GM11168 (cell line): Measurements from ENCODE around the gene EDAR.

Experiments used
- in situ Hi-C: fragments of 300-500 bp; cut with MboI; formaldehyde crosslinking; loops from one replicate; pipeline ENCODE4 v1.12.0; 2022; ENCODE audit warnings: low sequenced_read_pairs; ENCODE audit not compliant: unreplicated experiment

EDAR gene

GRCh38 chr2:108912629-108912902 is 76.5 kb downstream of the EDAR start:
- in situ Hi-C loops, result no loop called here

DNA sequence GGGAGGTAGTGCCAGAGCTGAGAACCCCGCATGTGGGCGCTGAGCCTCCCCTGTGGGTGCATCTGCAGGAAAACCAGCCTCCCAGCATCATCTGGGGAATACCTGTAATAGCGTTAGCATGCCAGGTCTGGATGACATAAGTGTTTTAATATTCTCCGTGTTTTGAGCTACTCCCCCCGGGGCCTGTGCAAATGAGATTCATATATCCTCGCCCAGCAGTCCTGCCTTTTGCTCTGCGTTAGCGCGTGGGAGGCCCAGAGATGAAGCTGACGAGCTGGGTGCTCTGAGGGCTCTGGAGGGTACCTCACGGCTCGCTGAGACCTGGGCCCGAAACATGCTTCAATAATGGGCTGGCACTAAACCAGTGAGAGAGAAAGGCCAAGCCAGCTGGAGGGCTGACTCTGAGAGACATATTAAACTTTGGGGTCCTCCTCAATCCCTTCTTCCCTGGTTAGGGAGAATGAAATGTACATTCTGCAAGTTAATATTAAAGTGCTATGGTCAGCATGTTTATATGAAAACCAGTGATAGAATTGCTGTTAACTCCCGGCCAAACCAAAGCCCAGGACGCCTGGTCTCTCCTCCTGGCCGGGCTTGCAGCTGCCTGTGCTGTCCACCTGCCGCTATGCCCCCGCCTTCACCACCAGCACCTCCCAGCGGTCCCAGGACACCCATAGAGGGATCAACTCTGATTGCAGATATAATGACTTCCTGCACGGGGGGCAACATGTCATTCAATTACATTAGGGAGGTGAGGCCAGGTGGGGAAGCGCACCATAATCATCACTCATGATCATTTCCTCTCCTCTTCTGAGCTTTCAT is 77.0 kb downstream of the EDAR start:
- in situ Hi-C loops, result no loop called here

DNA sequence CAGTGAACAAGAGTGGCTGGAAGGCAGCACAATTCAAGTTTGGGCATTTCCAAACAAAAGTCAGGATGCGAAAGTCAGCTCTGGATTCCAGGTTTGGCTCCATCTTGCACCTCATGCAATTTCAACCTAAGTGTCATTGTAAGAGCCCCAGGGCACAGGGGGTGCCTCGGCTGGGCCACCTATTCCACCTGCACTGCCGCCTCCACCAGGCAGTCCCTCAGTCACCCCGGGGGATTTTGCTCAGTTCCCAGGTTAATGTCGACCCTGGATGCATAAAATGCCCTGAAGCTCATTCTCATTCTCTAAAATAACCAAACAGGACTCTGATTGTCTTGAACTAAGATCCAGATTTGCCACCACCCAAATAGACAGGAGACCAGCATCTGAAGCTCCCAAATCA is 77.6 kb downstream of the EDAR start:
- in situ Hi-C loops, result no loop called here

DNA sequence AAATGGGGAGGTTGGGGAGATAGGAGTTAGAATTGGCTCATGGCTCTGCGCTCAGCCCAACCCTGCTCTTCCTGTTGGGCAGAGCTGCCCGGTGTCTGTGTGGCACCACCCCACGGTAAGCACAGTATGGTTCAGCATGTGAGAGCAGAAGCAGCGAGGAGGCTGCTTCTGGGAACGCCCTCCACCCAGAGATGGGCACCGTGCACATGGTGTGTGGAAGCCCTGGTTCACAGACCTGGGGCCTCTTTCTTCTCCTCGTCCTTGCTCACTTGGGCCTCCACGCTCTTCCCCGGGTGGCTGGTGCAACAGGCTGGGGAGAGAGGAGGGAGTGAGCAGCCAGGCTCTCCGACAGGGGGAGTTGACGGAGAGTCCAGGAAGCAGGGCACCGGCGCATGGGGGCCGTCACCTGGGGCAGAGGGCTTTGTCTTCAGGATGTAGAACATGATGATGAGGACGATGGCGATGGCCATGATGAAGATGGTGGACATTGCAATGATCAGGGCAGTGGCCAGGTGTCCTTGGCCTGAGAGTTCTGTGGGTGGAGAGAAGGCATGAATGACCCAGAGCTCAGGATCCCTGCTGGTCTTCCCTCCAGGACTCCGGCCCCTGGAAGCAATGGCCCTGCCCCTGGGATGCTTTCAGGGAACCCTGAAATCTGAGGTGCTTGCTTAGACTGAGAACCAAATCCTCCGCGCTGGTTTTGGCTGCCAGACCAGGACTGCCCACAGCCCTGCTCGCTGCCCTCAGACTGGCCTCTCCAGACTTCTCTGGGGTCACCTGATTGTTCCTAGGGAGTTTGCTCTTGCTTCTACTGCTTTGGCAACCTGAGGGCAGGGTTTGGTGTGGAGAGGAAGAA is 78.3 kb downstream of the EDAR start:
- in situ Hi-C loops, result no loop called here

DNA sequence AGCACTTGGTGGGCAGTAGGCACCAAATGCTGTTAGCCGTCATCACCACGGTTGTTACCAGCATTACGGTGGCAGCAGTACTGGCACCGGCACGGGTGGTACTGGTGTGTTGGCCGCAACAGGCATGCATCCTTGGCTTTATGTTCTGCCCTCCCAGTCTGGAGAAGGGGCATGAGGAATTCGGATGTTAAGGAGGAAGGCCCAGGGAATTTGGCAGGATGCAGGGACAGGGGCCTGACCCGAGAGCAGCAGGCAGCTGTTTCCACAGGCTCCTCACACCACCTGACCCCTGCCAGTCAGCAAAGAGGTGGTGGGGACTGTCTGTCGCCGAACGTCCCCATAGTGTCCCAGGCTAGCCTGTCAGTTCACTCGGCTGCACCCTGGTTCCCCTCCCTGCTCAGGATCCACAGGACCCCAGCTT is 79.0 kb downstream of the EDAR start:
- in situ Hi-C loops, result no loop called here

DNA sequence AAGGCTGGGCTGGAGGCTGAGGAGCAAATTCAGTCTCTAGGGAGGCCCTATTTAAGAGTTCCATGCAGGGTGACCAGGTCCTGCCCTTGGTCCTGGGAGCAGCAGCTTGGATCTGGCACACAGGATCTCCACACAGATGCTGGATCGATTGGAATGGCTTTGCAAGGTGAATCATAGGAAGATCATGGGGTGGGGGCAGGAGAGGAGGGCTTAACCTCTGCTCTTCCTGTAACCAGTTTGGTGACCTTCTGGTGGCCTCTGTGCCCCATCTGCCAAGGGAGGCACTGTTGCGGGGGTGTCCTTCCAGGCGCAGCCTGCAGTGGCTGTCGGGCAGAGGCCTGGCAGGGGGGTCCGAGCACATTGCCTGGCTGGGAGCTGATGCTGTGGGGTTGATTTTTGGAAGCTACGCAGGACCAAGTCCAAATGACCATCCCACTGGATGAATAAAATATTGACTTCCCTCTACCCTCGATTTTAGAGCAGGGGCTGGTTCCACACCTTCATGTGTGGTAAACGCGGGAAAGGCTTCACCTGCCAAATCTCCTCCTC is 79.7 kb downstream of the EDAR start:
- in situ Hi-C loops, result no loop called here

DNA sequence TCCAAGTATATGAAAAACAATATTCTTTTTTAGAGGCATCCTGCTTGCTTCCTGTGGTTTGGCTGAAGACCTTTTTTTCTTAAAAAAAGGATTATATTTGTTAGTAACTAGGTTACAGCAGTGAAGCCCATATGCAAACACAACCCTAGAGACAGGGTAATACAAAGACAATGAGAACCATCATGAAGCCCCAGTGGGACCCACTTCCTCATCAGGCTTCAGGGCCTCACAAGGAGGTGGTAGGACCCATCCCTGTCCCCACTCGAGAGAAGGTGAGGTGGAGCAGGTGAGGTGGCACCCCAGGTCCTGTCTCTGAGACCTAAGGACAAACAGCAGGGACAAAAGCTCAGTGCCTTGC is 80.3 kb downstream of the EDAR start:
- in situ Hi-C loops, result no loop called here

- in situ Hi-C loops, result no loop called here
Measured at GRCh38 chr2:108907822-108908712, 81.0 kb downstream of the EDAR start.

GRCh38 chr2:108906403-108907077 is 82.5 kb downstream of the EDAR start:
- in situ Hi-C loops, result no loop called here

GRCh38 chr2:108905906-108906305 is 83.1 kb downstream of the EDAR start:
- in situ Hi-C loops, result no loop called here

DNA sequence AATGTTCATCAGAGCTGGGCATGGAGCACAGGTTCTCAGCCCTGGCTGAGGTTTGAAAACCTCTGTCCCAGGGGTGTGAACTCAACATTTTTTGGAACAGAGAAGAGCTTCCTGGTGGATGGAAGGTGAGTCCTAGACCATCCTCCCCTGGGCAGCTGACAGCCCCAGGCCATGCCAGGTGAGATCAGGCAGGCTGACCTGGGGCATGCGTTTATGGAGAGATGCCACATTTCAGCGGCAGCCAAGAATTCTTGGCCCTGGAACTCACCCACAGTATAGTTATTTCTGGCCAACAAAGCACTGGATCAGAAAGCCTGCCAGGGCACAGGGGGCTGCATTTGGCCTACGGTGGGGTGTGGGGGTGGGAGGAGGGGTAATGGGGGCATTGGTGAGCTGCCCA is 83.8 kb downstream of the EDAR start:
- in situ Hi-C loops, result no loop called here

- in situ Hi-C loops, result no loop called here
Measured at GRCh38 chr2:108904680-108905079, 84.3 kb downstream of the EDAR start.

GRCh38 chr2:108898315-108899082 is 90.5 kb downstream of the EDAR start:
- in situ Hi-C loops, result no loop called here

- in situ Hi-C loops, result no loop called here
Measured at GRCh38 chr2:108896741-108897140, 92.3 kb downstream of the EDAR start.

GRCh38 chr2:108895188-108895587 is 93.8 kb downstream of the EDAR start:
- in situ Hi-C loops, result no loop called here

GRCh38 chr2:108894766-108895165 is 94.3 kb downstream of the EDAR start:
- in situ Hi-C loops, result no loop called here

DNA sequence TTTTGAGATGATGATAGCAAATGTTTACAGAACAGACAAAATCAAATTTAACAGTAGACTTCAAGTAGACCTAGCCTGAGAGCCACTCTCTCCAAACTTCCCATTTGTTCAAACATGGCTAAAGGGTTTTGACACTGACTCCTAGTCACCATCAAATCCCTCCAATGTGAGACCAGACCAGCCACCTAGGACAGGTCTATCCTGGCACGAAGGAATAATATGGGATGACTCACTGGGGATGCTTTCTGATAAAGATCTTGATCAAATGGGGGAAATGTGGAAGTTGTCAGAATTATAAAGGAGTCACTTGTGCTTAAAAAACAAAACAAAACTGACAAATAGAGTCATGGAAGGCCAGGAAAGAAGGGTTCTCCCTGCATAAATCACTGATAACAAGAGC is 95.7 kb downstream of the EDAR start:
- in situ Hi-C loops, result no loop called here

- in situ Hi-C loops, result no loop called here
Measured at GRCh38 chr2:108889907-108890306, 99.1 kb downstream of the EDAR start.

GRCh38 chr2:108884619-108885018 is 104.4 kb downstream of the EDAR start:
- in situ Hi-C loops, result no loop called here
